ENCODE measurements around the gene PIN1. TPM values are rescaled to one million over a fixed set of nuclear protein-coding genes. Genes with fewer than 3 reads are reported as not detected.

PIN1 gene
- polyA plus RNA-seq, 1 experiment, result 33.6 TPM

DNA sequence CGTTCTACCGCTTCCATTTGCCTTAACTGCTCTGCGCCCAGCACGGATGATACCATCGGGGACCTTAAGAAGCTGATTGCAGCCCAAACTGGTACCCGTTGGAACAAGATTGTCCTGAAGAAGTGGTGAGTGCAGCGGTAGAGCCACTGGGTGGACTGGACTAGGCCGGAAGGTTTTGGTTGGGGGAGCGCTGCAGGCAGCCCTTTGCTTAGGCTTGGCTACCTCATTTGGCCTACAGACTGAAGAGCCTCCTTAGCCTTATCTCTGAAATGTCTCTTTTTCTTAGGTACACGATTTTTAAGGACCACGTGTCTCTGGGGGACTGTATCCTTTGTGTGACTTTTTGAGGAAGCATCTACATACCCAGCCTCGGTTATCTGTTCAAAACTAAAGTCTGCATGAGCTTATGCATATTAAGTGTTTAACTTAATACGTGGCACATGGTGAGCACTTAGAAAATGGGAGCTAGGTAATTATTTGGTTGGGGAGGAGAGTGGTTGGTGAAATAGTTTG, 6.5 kb upstream of the PIN1 start:
- Histone ChIP-seq H3K9me3 (ENCODE audit: control insufficient read depth, insufficient read depth, low read length) (no peaks in the 10 kb centered on the region; the same call in 1 of the 2 replicates), H3K27me3 (ENCODE audit: control insufficient read depth, insufficient read depth, low read length) (no peaks in the 10 kb centered on the region), H3K4me3 (ENCODE audit: low read depth, low read length) (peak overlapping the region; percentile 95), H3K27ac (ENCODE audit: low read depth, low read length) (peak overlapping the region; percentile 11)
- DNase-seq (ENCODE audit: low read depth, low spot score), result no peak
- CTCF ChIA-PET, result interaction anchor here (0.6 to 2.8 kb wide), 4 partner anchors 11 to 1553 kb away, joined by 3 to 7 read pairs (median 3); no protein-coding TSS in a partner anchor
- POLR2A ChIA-PET, result interaction anchor here (1.6 kb wide), 1 partner anchor 10 kb away, joined by 8 read pairs; the partner anchor contains the start of gene FBXL12
- TF ChIP-seq, protein P1, sequence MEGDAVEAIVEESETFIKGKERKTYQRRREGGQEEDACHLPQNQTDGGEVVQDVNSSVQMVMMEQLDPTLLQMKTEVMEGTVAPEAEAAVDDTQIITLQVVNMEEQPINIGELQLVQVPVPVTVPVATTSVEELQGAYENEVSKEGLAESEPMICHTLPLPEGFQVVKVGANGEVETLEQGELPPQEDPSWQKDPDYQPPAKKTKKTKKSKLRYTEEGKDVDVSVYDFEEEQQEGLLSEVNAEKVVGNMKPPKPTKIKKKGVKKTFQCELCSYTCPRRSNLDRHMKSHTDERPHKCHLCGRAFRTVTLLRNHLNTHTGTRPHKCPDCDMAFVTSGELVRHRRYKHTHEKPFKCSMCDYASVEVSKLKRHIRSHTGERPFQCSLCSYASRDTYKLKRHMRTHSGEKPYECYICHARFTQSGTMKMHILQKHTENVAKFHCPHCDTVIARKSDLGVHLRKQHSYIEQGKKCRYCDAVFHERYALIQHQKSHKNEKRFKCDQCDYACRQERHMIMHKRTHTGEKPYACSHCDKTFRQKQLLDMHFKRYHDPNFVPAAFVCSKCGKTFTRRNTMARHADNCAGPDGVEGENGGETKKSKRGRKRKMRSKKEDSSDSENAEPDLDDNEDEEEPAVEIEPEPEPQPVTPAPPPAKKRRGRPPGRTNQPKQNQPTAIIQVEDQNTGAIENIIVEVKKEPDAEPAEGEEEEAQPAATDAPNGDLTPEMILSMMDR (IDR thresholded peaks at IDR 0.05; ENCODE audit: low read depth, low read length), result no peak

DNA sequence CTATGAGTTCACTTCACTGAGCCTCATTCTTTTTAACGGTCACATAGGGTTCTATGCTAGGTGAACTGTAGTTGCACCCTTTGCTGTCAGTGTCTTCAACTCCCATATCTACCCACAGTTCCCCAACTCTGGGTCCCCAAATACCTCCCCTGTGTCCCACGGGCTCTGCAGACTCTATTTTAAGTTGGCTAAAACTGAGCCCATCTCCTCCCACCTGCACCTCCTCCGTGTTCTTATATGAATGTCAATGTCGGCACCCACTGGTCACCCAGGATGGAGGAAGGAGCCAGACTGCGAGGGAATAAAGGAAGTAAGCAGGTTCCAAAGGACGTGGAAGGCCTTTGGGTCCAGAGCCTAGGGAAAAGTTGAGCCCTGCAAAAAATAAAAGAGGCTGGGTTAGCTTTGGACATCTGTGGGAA, 802 bp upstream of the PIN1 start:
- POLR2A ChIA-PET, result no interaction called here
- Histone ChIP-seq H3K9me3 (ENCODE audit: control insufficient read depth, insufficient read depth, low read length) (no peaks in the 10 kb centered on the region; the same call in 1 of the 2 replicates), H3K27me3 (ENCODE audit: control insufficient read depth, insufficient read depth, low read length) (no peaks in the 10 kb centered on the region), H3K27ac (ENCODE audit: low read depth, low read length) (no peak overlapping the region), H3K4me3 (ENCODE audit: low read depth, low read length) (peak overlapping the region; percentile 87)
- TF ChIP-seq, protein P1 (IDR thresholded peaks at IDR 0.05; ENCODE audit: low read depth, low read length), result no peak
- CTCF ChIA-PET, result interaction anchor here (0.5 to 1.5 kb wide), 4 partner anchors 9 to 63 kb away, joined by 3 to 7 read pairs (median 6); no protein-coding TSS in a partner anchor
- DNase-seq (ENCODE audit: low read depth, low spot score), result no peak

DNA sequence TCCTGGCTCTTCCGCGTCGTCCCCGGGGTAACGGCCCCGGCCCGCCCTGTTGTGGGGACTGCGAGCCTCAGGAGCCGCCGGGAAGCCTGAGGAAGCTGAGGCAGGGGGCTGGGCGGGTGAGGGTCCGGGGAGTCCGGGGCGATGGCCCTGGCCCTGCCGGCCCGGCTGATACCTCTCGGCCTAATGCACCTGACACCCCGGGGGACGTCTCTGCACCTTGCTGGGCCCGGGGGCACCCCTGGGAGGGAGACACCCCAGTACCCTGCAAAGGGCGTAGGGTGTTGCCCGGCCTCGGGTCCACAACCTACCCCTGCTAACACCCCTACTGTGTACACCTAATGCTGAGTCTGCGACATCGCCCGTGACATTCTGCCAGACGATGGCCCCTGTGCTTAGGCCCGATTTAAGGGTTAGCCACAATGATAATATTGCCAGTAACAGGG, 410 bp downstream of the PIN1 start:
- CTCF ChIA-PET, result interaction anchor here (0.8 to 1.5 kb wide), 4 partner anchors 8 to 415 kb away, joined by 3 to 7 read pairs (median 5); no protein-coding TSS in a partner anchor
- DNase-seq (ENCODE audit: low read depth, low spot score), result no peak
- Histone ChIP-seq H3K27me3 (ENCODE audit: control insufficient read depth, insufficient read depth, low read length) (no peaks in the 10 kb centered on the region), H3K27ac (ENCODE audit: low read depth, low read length) (no peak overlapping the region), H3K4me3 (ENCODE audit: low read depth, low read length) (peak overlapping the region; percentile 84), H3K9me3 (ENCODE audit: control insufficient read depth, insufficient read depth, low read length) (no peaks in the 10 kb centered on the region; the same call in 1 of the 2 replicates)
- TF ChIP-seq, protein P1 (IDR thresholded peaks at IDR 0.05; ENCODE audit: low read depth, low read length), result no peak
- POLR2A ChIA-PET, result no interaction called here

DNA sequence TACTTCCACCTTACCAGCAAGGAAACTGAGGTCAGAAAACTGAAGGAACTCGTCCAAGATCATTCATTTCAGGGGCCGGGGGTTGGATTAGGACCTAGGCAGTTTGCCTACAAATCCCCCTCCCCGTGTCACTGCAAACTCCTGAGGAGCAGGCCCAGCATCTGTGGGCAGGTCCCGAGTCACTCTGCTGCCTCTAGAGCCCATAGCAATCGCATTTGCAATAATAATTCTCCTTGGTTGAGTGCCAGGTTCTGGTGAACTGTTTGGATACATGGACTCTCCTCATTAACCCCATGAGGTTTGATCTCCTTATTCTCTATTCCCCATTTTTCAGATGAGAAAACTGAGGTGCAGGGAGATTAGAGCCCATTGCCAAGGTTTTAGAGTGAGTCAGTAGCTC, 903 bp downstream of the PIN1 start:
- no peak for DNase-seq (ENCODE audit: low read depth, low spot score)
- H3K27me3 ChIP-seq (ENCODE audit: control insufficient read depth, insufficient read depth, low read length), result no peaks in the 10 kb centered on the region
- H3K9me3 ChIP-seq (ENCODE audit: control insufficient read depth, insufficient read depth, low read length), result no peaks in the 10 kb centered on the region; the same call in 1 of the 2 replicates
- peak overlapping the region; percentile 84 for H3K4me3 ChIP-seq (ENCODE audit: low read depth, low read length)
- TF ChIP-seq, protein P1 (IDR thresholded peaks at IDR 0.05; ENCODE audit: low read depth, low read length), result 0 out of 2 replicates have a peak, but pooled peaks have one; percentile 7
- ChIA-PET POLR2A (no interaction called here), CTCF (interaction anchor here (1.2 kb wide), 1 partner anchor 8 kb away, joined by 4 read pairs; no protein-coding TSS in a partner anchor)
- no peak overlapping the region for H3K27ac ChIP-seq (ENCODE audit: low read depth, low read length)

DNA sequence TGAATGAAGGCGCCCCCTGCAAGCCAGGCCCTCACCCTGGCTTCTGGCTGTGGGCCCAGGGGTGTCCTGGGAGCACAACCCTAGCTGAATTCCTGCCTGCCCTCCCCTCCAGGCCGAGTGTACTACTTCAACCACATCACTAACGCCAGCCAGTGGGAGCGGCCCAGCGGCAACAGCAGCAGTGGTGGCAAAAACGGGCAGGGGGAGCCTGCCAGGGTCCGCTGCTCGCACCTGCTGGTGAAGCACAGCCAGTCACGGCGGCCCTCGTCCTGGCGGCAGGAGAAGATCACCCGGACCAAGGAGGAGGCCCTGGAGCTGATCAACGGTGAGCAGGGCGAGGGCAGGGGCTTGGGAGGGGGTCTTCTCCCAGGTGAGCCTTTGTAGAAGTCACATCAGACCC, 3.2 kb downstream of the PIN1 start:
- no peaks in the 10 kb centered on the region for H3K27me3 ChIP-seq (ENCODE audit: control insufficient read depth, insufficient read depth, low read length)
- POLR2A ChIA-PET, result no interaction called here
- no peaks in the 10 kb centered on the region; the same call in 1 of the 2 replicates for H3K9me3 ChIP-seq (ENCODE audit: control insufficient read depth, insufficient read depth, low read length)
- DNase-seq (ENCODE audit: low read depth, low spot score), result no peak
- H3K4me3 ChIP-seq (ENCODE audit: low read depth, low read length), result no peak overlapping the region
- TF ChIP-seq, protein P1 (IDR thresholded peaks at IDR 0.05; ENCODE audit: low read depth, low read length), result no peak
- H3K27ac ChIP-seq (ENCODE audit: low read depth, low read length), result no peak overlapping the region
- CTCF ChIA-PET, result no interaction called here
